CD4-positive, alpha-beta T cell treated with Interleukin-2 at 100 ng/mL for 4 hours (primary cell): ENCODE results near the gene FHDC1.
"Not testable (repeated sequence)": the region's sequence is repeated elsewhere in the genome, so short reads cannot be mapped to it uniquely, and the experiment has no call there.

Experiments used
- DNase-seq: peaks from one replicate; pipeline ENCODE4 v3.0.0-alpha.2; 2020; ENCODE audit warnings: low spot score

FHDC1 gene

DNA sequence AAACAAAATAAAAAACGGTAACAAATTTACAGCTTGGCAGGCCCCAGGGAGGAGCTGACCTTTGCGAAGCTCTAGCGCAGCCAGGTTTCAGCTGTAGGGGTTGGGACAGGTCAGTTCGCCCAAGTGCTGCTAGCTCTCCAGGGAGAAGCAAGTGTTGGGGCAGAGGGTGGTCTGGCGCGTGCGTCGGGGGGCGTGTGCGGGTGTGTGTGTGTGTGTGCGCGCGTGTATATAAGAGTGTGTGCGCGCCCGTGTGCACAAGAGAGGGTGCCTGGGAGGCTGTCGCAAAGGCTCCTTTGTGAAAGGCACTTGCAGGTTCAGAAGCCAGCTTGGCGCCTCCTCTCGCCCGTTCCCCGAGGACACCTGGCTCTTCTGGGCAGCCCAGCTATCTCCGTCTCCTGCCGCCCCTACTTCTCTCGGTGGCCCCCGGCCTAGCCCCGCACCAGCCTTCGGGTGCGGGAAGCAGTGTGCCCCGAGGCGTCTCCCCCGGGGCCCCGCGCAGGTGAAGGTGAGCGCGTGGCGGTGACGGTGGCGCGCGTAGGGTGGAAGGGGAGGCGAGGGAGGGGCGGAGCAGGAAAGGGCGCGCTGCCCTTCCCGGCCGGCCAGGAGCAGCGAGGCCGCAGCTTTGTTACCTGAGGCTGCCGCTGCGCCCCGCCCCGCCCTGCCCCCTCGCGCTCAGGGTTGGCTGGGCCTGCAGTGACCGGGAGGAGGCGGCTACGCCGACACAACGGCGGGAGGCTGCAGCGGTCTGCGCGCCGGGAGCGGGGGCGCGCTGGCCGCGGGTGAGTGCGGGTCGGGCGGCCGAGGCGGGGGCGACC, at the start of gene FHDC1:
Gene FHDC1, plus strand, starts transcription at position 693 of the 815 bp plus-strand sequence. CDS start 6,735 bp downstream, outside the sequence.
- DNase-seq, result no peak

DNA sequence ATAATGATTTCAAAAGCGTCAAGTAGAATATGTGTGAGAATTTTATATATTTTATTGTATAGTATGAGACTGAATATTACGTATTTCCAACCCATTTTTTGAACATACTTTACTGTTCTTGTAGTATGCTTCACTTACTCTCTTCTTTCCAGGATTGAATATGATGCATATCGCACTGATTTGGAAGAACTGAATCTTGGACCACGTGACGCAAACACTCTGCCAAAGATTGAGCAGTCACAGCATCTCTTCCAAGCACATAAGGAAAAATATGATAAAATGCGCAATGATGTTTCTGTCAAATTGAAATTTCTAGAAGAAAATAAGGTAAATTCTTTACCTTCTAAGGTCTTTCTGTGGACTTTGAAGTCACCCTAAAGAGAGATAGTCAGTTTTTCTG, 48.1 kb upstream of the FHDC1 start:
- no peak for DNase-seq

GRCh38 chr4:152892974-152893373, 43.1 kb upstream of the FHDC1 start:
- no peak for DNase-seq

- DNase-seq, result no peak
Measured at GRCh38 chr4:152894673-152895072, 41.5 kb upstream of the FHDC1 start.

GRCh38 chr4:152896811-152897210, 39.3 kb upstream of the FHDC1 start:
- no peak for DNase-seq

DNA sequence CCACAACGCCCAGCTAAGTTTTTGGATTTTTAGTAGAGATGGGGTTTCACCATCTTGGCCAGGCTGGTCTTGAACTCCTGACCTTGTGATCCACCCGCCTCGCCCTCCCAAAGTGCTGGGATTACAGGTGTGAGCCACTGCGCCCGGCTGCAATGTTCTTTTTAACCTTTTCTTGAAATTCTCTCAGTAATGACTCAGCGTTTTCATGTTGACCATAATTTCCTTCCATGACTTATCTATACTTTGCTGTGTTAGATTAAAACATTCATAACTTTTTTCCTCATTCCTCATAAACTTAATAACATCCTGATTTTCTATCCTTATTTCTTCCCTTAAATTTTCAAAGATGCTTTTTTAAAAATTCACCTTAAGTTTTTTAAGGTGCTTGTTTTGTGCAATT, 38.0 kb upstream of the FHDC1 start:
- DNase-seq, result not testable (repeated sequence)

GRCh38 chr4:152898606-152899005, 37.5 kb upstream of the FHDC1 start:
- no peak for DNase-seq

- DNase-seq, result no peak
Measured at GRCh38 chr4:152900395-152900794, 35.7 kb upstream of the FHDC1 start.

DNA sequence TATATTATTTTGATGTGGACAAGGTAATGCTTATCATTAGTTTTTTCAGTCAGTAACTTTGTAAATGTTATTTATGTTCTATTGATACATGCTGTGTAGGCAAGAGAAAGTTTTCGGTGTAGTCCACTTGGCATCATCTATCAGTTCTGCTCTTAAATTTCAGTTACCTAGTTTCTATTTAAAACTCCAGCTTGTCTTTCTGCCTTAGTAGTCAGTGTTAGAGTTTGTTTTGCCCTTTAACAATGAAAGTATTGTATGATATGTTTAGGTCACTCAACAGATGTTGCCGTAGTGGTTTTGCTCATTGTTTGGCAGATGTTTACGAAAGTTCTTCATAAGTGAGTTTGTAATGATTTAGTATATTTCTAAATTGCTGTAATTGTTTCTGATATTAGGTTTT, 34.9 kb upstream of the FHDC1 start:
- no peak for DNase-seq

GRCh38 chr4:152903658-152904057, 32.5 kb upstream of the FHDC1 start:
- no peak for DNase-seq

- no peak for DNase-seq
Measured at GRCh38 chr4:152909901-152910300, 26.2 kb upstream of the FHDC1 start.

DNA sequence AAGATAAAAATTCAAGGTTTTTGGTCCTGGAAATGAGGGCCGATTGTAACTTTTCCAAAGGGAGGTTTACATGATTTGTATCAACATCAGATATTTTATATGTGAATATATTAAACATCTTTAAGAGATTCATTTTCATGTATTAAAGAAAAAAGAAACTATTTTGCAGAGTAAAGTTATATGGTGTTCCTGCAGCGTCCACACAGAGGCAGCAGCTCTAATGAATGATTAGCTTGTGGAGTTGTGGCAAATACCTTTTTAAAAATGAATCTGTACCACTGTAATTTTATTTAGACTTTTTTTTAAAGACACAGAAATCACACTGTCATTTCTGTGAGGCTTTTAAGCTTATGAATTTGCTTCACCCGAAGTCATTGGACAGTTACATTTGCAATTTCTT, 25.6 kb upstream of the FHDC1 start:
- no peak for DNase-seq

- no peak for DNase-seq
Measured at GRCh38 chr4:152917543-152918395, 18.4 kb upstream of the FHDC1 start.

DNA sequence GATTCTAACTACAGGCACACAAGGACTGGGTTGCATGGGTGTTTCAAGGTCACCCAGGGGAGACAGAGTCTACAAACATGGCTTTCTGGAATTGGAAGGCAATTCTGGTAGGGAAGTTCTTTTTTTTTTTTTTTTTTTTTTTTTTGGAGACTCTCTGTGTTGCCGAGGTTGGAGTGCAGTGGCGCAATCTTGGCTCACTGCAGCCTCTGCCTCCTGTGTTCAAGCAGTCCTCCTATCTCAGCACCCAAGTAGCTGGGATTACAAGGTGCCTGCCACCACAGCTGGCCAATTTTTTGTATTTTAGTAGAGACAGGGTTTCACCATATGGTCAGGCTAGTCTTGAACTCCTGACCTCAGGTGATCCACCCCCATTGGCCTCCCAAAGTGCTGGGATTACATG, 16.3 kb upstream of the FHDC1 start:
- no peak for DNase-seq

GRCh38 chr4:152920768-152921167, 15.4 kb upstream of the FHDC1 start:
- no peak for DNase-seq

DNA sequence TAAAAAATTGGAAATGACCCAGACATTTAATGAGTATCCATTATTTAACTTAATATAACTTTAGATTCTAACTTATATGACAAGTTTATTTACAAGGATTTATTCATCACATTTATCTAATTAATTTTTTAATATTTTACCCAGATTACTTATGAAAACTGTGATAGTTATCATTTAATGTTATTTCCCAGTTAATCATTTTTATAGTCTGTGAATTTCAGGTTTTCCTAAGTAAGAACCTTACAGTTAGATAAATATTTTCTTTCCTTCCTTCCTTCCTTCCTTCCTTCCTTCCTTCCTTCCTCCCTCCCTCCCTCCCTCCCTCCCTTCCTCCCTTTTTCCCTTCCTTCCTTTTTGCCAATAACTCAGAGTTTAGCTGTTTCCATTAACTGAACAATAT, 14.8 kb upstream of the FHDC1 start:
- DNase-seq, result no peak

DNA sequence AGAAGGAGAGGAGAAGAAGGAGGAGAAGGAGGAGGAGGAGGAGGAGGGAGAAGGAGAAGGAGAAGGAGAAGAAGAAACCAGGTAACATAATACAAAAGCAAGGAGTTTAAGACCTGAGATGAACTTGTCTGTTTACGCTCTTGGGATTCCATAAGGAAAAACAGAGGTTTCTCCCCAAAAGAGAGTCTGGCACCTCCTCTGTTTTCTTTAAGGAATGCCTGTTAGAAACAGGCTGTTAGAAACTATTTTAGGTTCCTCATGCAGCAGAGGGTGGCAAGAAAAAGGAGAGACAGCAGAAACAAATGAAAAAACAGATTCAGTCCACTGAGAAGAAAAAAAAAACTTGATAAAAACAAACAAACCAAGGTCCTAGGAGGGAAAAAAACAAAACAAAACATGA, 10.3 kb upstream of the FHDC1 start:
- no peak for DNase-seq

DNA sequence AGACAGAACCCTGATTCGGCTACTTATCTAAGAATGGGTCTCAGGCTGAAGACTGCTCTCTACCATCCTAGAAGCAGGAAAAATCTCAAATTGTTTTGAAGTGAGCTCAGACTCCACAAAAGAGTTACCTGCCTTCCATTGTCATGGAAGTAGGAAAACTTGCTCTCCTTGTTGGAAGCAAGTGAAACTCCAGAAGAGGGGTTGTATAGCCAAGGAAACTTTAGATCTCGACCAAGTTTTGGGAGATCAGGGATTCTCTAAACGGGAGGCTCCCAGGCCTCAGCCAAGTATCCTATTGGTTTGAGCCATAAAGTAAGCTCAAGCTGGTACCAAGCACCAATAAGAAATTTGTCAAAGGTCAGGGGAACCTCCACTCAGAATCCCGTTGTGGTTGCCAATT, 9.2 kb upstream of the FHDC1 start:
- no peak for DNase-seq

DNA sequence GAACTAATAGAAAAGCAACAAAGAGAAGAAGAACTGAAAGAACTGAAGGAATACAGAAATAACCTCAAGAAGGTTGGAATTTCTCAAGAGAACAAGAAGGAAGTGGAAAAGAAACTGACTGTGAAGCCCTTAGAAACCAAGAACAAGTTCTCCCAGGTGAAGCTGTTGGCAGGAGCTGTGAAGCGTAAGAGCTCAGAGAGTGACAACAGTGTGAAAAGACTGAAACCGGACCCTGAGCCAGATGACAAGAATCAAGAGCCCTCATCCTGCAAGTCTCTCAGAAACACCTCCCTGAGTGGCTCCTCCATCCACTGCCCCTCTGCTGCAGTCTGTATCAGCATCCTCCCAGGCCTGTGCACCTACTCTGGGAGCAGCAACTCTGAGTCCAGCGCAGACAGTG, 8.4 kb upstream of the FHDC1 start:
- DNase-seq, result no peak

- no peak for DNase-seq
Measured at GRCh38 chr4:152928286-152928685, 7.8 kb upstream of the FHDC1 start.

- DNase-seq, result no peak
Measured at GRCh38 chr4:152929888-152930287, 6.2 kb upstream of the FHDC1 start.

GRCh38 chr4:152935143-152935542, 980 bp upstream of the FHDC1 start:
- DNase-seq, result no peak
